HCT116 (cell line): ENCODE results near the gene SEMA3C. TPM values are rescaled to one million over a fixed set of nuclear protein-coding genes. Genes with fewer than 3 reads are reported as not detected.

Experiments
- ATAC-seq: fragments of 200-7000 bp; cut with Tn5 transposase; 2 replicates; pipeline ENCODE4 v1.9.1; 2020; ENCODE audit warnings: mild to moderate bottlenecking, moderate library complexity
- BruUV-seq: library from RNA; stranded (reverse); fragments of 400-500 nt; replicated peaks from 2 replicates; lab custom pipeline; 2021; lab: Mats Ljungman, UMichigan
- CTCF ChIA-PET: fragments of 300-600 bp; sonication (Branson Sonifier 250); formaldehyde crosslinking; loops from one replicate; lab custom pipeline; 2021; ENCODE audit warnings: antibody characterized with exemption; lab: Charles Lee
- POLR2A ChIA-PET: fragments of 300-600, 350-600 bp; sonication (Branson Sonifier 250); formaldehyde crosslinking; loops from one replicate; lab custom pipeline; 2021; ENCODE audit warnings: antibody characterized with exemption; lab: Charles Lee
- RAD21 ChIA-PET, 2 experiments: fragments of 300-600 bp; sonication (Branson Sonifier 250); formaldehyde crosslinking; loops; one replicate each; lab custom pipeline; 2023; ENCODE audit warnings: low total read pairs in 2 of 2; ENCODE audit not compliant: uncharacterized antibody in 2 of 2, unreplicated experiment in 2 of 2, low non-redundant PET in 1 of 2; lab: Charles Lee
- DNase-seq: peaks from one replicate; pipeline ENCODE4 v3.0.0-alpha.2; 2010; ENCODE audit warnings: low read depth, low spot score
- H2AFZ ChIP-seq: fragments of 200-600 bp; shearing (Covaris generic), sonication (generic); 2 replicates; pipeline ENCODE4 v1.6.1; 2017; ENCODE audit warnings: low read depth, mixed run types, mixed read lengths, antibody characterized with exemption, low read length; ENCODE audit not compliant: poor library complexity, severe bottlenecking
- H3K27ac ChIP-seq: 2 replicates; pipeline ENCODE4 v1.5.1; 2012; ENCODE audit warnings: low read depth, low read length
- H3K27me3 ChIP-seq: fragments of 200-600 bp; sonication (generic); 2 replicates; pipeline ENCODE4 v1.6.1; 2016; ENCODE audit warnings: mixed run types, low read length, mixed read lengths; ENCODE audit not compliant: insufficient read depth
- H3K36me3 ChIP-seq, 2 experiments: fragments of 200-500 bp in 1 of 2; fragments of 200-600 bp in 1 of 2; sonication (Bioruptor generic) in 1 of 2; sonication (generic) in 1 of 2; 2 replicates each; pipeline versions ENCODE4 v1.5.1 to v1.6.1; 2014 to 2016; ENCODE audit warnings: low read length in 2 of 2, inconsistent platforms in 1 of 2, mixed read lengths in 1 of 2, mixed run types in 1 of 2; ENCODE audit not compliant: insufficient read depth in 2 of 2, control insufficient read depth in 1 of 2
- H3K4me1 ChIP-seq, 2 experiments: fragments of 200-600 bp in 1 of 2; sonication (generic) in 1 of 2; 2 replicates each; pipeline versions ENCODE4 v1.5.1 to v1.6.1; 2012 to 2017; ENCODE audit warnings: low read length in 2 of 2, inconsistent platforms in 1 of 2, mild to moderate bottlenecking in 1 of 2, mixed read lengths in 1 of 2, mixed run types in 1 of 2, moderate library complexity in 1 of 2; ENCODE audit not compliant: insufficient read depth in 2 of 2, control insufficient read depth in 1 of 2
- H3K4me2 ChIP-seq: fragments of 200-600 bp; sonication (generic); 2 replicates; pipeline ENCODE4 v1.6.1; 2017; ENCODE audit warnings: mixed run types, low read length, mixed read lengths
- H3K4me3 ChIP-seq, 2 experiments: fragments of 200-600 bp in 1 of 2; sonication (generic) in 1 of 2; replicated peaks in 1 of 2; 2 replicates each; pipeline ENCODE4 v1.5.1; 2011 to 2016; ENCODE audit warnings: low read length in 2 of 2, control low read depth in 1 of 2, low read depth in 1 of 2, mild to moderate bottlenecking in 1 of 2, mixed read lengths in 1 of 2, mixed run types in 1 of 2
- H3K79me2 ChIP-seq: fragments of 200-600 bp; sonication (generic); 2 replicates; pipeline ENCODE4 v1.6.1; 2017; ENCODE audit warnings: mild to moderate bottlenecking, mixed run types, low read length, moderate library complexity, mixed read lengths; ENCODE audit not compliant: insufficient read depth
- H3K9ac ChIP-seq: fragments of 200-600 bp; sonication (generic); 2 replicates; pipeline ENCODE4 v1.6.1; 2016; ENCODE audit warnings: low read length, mixed read lengths
- H3K9me2 ChIP-seq: fragments of 200-600 bp; sonication (generic), shearing (Covaris generic); 2 replicates; pipeline ENCODE4 v1.6.1; 2017; ENCODE audit warnings: mixed run types, mild to moderate bottlenecking, moderate library complexity; ENCODE audit not compliant: insufficient read depth
- H3K9me3 ChIP-seq, 2 experiments: fragments of 200-500 bp in 1 of 2; fragments of 200-600 bp in 1 of 2; sonication (Bioruptor generic) in 1 of 2; sonication (generic) in 1 of 2; 2 replicates each; pipeline ENCODE4 v1.6.1; 2014 to 2017; ENCODE audit warnings: low read length in 2 of 2, mixed read lengths in 2 of 2, inconsistent platforms in 1 of 2, low read depth in 1 of 2, mild to moderate bottlenecking in 1 of 2, mixed run types in 1 of 2, moderate library complexity in 1 of 2; ENCODE audit not compliant: control insufficient read depth in 1 of 2, insufficient read depth in 1 of 2
- H4K20me1 ChIP-seq: fragments of 200-600 bp; sonication (generic), shearing (Covaris generic); 2 replicates; pipeline ENCODE4 v1.6.1; 2017; ENCODE audit warnings: mixed run types, mild to moderate bottlenecking, moderate library complexity; ENCODE audit not compliant: insufficient read depth
- CEBPB ChIP-seq: IDR thresholded peaks from 2 replicates; pipeline ENCODE4 v1.6.1; 2012; ENCODE audit warnings: low read depth
- ELF1 ChIP-seq: IDR thresholded peaks from 2 replicates; pipeline ENCODE4 v1.6.1; 2012; ENCODE audit warnings: low read depth, borderline replicate concordance
- JUND ChIP-seq: IDR thresholded peaks from 2 replicates; pipeline ENCODE4 v1.6.1; 2012
- SIN3A ChIP-seq: IDR thresholded peaks from 2 replicates; pipeline ENCODE4 v1.6.1; 2012; ENCODE audit warnings: low read depth
- SP1 ChIP-seq: IDR thresholded peaks from 2 replicates; pipeline ENCODE4 v1.6.1; 2012; ENCODE audit warnings: low read depth
- SRF ChIP-seq: IDR thresholded peaks from 2 replicates; pipeline ENCODE4 v1.6.1; 2012; ENCODE audit warnings: low read depth
- TCF7L2 ChIP-seq: IDR thresholded peaks from 2 replicates; pipeline ENCODE4 v1.7.0; 2011; ENCODE audit warnings: borderline replicate concordance, inconsistent platforms; ENCODE audit not compliant: insufficient read depth, insufficient read length; ENCODE audit errors: extremely low read depth
- YY1 ChIP-seq: IDR thresholded peaks from 2 replicates; pipeline ENCODE4 v1.6.1; 2011; ENCODE audit warnings: low read length, low read depth, moderate library complexity, mild to moderate bottlenecking; ENCODE audit not compliant: insufficient replicate concordance; ENCODE audit errors: extremely low read depth
- ZNF274 ChIP-seq: fragments of 200-500 bp; sonication (Bioruptor generic); IDR thresholded peaks from 2 replicates; pipeline ENCODE4 v1.6.1; 2014; ENCODE audit warnings: mild to moderate bottlenecking, low read depth, low read length, inconsistent platforms
- intact Hi-C: fragments of 100-400 bp; cut with micrococcal nuclease; formaldehyde crosslinking; loops from 2 replicates; pipeline ENCODE4 v1.10.0; 2022
- total RNA-seq: library from RNA; stranded (reverse); gene quantifications from one replicate; pipeline ENCODE4 v1.2.1, GENCODE V29; 2021; ENCODE audit not compliant: unreplicated experiment
- TF ChIP-seq, protein P1 (sequence below): IDR thresholded peaks from 2 replicates; pipeline ENCODE4 v1.6.1; 2012
- TF ChIP-seq, protein P2 (sequence below): IDR thresholded peaks from 2 replicates; pipeline ENCODE4 v1.6.1; 2012

SEMA3C gene
- total RNA-seq, 1 experiment from 2014 or later, result 25.3 TPM

- TF ChIP-seq ELF1, result no peak
Observed at GRCh38 chr7:80779456-80779855, 139.4 kb downstream of the SEMA3C start (continued).

- POLR2A ChIA-PET, result no interaction called here
- intact Hi-C loops, result no loop called here
- no peak for TF ChIP-seq JUND
- no peak for TF ChIP-seq SIN3A
- no peak for TF ChIP-seq YY1
- TF ChIP-seq ZNF274, result no peak
- TF ChIP-seq SRF, result no peak
Observed at GRCh38 chr7:80775897-80776296, 143.0 kb downstream of the SEMA3C start.

DNA sequence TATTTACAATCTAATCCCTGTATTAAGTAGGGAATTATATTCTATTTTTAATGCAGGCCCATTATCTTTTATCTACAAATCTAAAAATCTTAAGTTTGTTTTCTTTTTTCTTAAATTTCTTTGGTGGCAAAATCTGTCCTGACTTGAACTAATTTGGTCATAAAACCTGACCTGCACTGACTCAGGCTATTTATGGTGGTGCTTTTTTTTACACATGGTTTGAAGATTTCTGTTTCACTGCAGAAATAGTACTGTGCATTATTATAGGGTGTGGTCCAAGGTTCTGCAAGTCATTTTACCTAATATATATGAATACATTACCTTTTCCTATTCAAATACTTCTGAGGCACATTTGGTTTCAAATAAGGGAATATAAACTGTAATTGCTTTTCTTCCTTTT lies 143.4 kb downstream of the SEMA3C start:
- H3K79me2 ChIP-seq, result no peaks in the 10 kb centered on the region
- no peak overlapping the region for H3K27ac ChIP-seq
- DNase-seq, result no peak
- H3K9me3 ChIP-seq, result no peaks in the 10 kb centered on the region
- H3K4me2 ChIP-seq, result no peak overlapping the region
- no peak overlapping the region for H3K4me3 ChIP-seq
- TF ChIP-seq CEBPB (no peak), SP1 (no peak), SIN3A (no peak), ELF1 (no peak), JUND (no peak), TCF7L2 (no peak), ZNF274 (no peak)
- TF ChIP-seq, protein P1, sequence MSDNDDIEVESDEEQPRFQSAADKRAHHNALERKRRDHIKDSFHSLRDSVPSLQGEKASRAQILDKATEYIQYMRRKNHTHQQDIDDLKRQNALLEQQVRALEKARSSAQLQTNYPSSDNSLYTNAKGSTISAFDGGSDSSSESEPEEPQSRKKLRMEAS, result no peak
- TF ChIP-seq, protein P2, sequence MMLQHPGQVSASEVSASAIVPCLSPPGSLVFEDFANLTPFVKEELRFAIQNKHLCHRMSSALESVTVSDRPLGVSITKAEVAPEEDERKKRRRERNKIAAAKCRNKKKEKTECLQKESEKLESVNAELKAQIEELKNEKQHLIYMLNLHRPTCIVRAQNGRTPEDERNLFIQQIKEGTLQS, result no peak
- TF ChIP-seq, all 23 proteins: peak for 0
- H3K9me2 ChIP-seq, result no peaks in the 10 kb centered on the region
- no TSS peak for BruUV-seq
- peaks cover 27 to 40% of the 10 kb centered on the region in 2 experiments for H3K4me1 ChIP-seq
- no peak for ATAC-seq
- POLR2A ChIA-PET, result no interaction called here
- RAD21 ChIA-PET, result no interaction called here
- CTCF ChIA-PET, result no interaction called here
- no peak overlapping the region for H2AFZ ChIP-seq
- no peaks in the 10 kb centered on the region for H4K20me1 ChIP-seq
- H3K9ac ChIP-seq, result no peak overlapping the region
- intact Hi-C loops, result no loop called here
- no peaks in the 10 kb centered on the region for H3K36me3 ChIP-seq
- H3K27me3 ChIP-seq, result no peaks in the 10 kb centered on the region

More at GRCh38 chr7:80775897-80776296, 143.0 kb downstream of the SEMA3C start:
- no peak for ATAC-seq
- Histone ChIP-seq H3K4me2 (no peak overlapping the region), H3K27me3 (no peaks in the 10 kb centered on the region), H3K36me3 (no peaks in the 10 kb centered on the region), H2AFZ (no peak overlapping the region), H3K4me3 (no peak overlapping the region), H3K9me3 (no peaks in the 10 kb centered on the region), H3K79me2 (no peaks in the 10 kb centered on the region), H4K20me1 (no peaks in the 10 kb centered on the region), H3K4me1 (peaks cover 31 to 40% of the 10 kb centered on the region in 2 experiments), H3K27ac (no peak overlapping the region), H3K9ac (no peak overlapping the region), H3K9me2 (no peaks in the 10 kb centered on the region)
- BruUV-seq, result no TSS peak
- ChIA-PET CTCF (no interaction called here), RAD21 (no interaction called here)
- DNase-seq, result no peak
